Measurements from ENCODE around the gene TRIM45.
"Not testable (repeated sequence)": the region's sequence is repeated elsewhere in the genome, so short reads cannot be mapped to it uniquely, and the experiment has no call there.

Gene TRIM45

GRCh38 chr1:117130526-117130925 lies 9.0 kb upstream of the TRIM45 start:
- no peak for DNase-seq

GRCh38 chr1:117128323-117129079 lies 7.0 kb upstream of the TRIM45 start:
- DNase-seq = peak; percentile 6 to 20

DNA sequence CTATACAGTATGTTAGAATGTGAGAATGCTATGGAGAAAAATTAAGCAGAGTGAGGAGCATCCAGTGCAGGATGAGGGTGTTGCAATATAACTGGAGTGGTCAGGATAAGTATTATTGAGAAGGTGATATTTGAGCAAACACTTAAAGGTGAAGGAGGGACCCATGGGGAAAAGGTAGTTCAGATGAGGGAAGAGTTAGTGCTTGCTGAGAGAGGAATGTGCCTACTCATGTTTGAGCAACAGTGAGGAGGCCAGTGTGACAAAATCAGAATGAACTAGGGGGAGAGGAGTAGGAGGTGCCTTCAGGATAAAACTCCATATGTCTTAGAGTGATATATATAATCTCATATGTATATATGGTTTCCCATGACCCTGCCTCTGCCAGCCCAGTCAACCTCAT lies 6.2 kb upstream of the TRIM45 start:
- no peak for DNase-seq

GRCh38 chr1:117124661-117125060 lies 3.1 kb upstream of the TRIM45 start:
- DNase-seq = no peak

DNA sequence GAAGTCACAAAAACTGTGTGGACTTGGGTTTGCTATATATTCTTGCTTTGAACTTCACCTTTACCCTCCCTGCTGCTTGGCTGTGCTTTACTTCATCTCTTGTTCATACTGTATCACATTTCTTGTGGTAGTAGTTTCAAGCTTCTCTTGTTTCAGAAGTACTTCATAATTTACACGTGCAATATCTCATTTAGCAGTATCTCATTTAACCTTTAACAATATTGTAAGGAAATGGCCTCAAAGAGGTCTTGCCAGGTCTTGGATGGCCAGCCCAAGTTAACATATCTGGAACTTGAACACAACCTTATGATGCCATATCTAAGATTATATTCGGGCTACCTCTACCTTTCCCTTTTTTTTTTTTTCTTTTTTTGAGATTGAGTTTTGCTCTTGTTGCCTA lies 1.7 kb upstream of the TRIM45 start:
- DNase-seq = no peak

DNA sequence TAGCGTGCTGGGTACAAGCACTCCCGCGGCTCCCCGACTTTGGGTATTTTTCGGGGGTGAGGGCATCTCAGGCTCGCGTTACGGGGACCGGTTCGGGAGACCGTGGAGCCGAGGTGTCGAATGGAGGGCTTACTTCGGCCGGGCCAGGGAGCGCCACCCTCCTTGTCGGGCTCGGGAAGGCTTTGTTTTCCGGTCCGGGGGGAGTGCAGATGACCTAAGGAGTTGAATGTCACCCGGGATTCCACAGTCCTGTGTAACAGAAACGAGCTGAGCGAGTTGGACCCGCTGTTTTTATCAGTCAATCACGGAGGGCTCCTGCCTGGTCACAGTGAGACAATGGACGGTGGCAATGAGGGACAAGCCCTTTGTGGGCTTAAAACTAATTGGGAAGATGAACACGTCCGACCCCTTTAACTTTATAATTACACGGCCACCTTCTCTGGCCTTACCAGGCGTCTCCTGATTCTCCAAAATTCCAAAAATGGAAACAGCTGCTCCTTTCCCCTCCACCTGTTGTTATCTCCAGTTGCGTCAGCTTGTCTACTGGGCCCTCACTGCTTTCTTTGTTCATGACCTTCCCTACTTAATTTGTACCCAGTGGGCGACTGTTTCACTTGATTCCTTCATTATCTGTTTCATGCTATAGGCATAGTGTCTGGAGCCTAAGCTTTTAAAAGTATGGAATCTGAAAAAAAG lies 929 bp upstream of the TRIM45 start:
- no peak for DNase-seq

DNA sequence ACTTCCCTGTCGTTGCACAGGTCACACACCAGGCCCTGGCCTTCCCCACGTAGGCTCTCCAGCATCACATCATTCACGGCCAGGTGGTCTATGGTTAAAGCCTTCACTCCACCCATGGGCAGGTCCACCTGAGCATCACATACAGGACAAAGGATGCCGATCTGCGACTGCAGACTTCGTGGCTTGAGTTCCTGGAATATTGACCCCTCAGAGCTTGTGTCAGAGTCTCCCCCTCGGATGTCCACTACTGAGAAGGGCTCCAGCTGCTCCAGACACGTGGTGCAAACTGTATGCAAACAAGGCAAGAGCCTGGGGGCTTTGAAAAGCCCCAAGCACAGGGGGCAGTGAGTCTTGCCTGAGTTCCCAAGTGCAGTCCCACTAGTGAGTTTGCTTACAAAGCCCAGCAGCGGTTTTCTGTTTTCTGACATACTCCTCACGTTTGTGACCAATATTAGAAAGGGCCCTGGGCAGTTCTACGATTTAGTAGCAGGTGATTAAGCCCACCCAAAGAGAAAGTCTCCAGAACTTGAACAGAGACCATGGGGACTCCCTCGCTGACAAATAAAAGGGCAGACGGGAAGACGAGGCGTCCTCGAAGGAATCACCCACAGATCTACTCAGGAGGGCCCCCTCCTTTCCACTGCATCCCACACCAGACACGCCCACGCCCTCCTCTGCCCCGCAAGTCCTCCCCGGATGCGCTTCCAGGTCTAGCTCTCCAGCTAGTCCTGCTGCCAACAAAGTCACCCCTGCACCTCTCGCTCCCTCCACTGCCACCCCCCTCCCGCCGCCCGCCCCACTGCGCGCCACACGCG lies 568 bp downstream of the TRIM45 start:
- DNase-seq = peak; percentile 5 to 53

DNA sequence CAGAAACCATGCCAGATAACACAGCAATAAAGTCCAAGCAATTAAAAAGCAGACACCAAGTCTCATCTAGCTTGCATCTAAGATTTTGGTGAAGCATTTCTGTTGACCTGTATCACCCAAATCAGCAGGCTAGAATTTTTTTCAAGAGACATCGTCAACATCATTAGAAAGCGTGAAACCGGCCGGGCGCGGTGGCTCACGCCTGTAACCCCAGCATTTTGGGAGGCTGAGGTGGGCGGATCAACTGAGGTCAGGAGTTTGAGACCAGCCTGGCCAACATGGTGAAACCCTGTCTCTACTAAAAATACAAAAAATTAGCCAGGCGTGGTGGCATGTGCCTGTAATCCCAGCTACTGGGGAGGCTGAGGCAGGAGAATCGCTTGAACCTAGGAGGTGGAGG lies 2.4 kb downstream of the TRIM45 start:
- not testable (repeated sequence) for DNase-seq

DNA sequence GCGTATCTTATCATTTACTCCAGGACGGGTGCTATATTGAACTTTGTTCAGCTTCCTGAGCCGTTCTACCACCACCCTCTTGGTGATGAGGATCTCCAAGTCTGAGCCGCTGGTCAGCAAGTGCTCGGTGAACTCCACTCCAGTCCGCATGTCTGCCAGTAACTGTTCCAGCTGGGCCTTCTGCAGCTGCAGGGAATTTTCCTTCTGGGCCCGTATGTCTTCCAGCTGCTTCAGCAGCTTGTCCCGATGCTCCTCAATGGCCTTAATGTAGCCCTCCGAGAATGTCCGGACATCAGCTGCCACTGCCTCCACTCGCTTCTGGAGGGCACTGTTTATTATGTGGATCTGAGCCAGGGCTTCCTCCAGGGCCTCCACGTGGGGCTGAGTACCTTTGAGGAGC lies 3.4 kb downstream of the TRIM45 start:
- no peak for DNase-seq

GRCh38 chr1:117117697-117118096 lies 3.9 kb downstream of the TRIM45 start:
- DNase-seq = no peak

- no peak for DNase-seq
These were observed 4.8 kb downstream of the TRIM45 start for GRCh38 chr1:117116784-117117130.

DNA sequence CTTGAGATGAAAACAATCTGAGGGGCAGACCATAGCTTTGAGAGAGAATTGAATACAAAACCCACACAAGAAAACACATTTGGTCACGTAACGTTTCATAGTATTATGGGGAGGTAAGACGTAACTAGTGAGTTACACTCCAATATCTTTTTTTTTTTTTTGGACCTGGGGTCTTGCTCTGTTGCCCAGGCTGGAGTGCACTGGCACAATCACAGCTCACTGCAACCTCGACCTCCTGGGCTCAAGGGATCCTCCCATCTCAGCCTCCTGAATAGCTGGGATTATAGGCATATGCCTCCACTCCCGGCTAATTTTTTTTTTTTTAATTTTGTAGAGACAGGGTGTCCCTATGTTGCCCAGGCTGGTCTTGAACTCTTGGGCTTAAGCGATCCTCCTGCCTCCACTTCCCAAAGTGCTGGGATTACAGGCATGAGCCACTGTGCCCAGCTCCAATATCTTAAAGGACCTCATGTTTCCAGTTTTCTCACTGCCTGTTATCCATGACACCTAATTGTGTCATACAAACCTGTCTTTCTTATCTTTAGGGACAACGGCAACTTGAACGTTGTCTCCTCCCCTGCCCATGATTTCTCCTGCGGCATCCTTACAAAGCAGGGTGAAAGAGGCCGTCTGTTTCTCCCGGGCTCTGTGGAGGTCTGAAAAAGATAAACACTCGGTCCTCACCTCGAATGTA lies 5.3 kb downstream of the TRIM45 start:
- no peak for DNase-seq

- no peak for DNase-seq
These were observed 6.7 kb downstream of the TRIM45 start for GRCh38 chr1:117114877-117115276.

GRCh38 chr1:117113199-117113598 lies 8.3 kb downstream of the TRIM45 start:
- no peak for DNase-seq

DNA sequence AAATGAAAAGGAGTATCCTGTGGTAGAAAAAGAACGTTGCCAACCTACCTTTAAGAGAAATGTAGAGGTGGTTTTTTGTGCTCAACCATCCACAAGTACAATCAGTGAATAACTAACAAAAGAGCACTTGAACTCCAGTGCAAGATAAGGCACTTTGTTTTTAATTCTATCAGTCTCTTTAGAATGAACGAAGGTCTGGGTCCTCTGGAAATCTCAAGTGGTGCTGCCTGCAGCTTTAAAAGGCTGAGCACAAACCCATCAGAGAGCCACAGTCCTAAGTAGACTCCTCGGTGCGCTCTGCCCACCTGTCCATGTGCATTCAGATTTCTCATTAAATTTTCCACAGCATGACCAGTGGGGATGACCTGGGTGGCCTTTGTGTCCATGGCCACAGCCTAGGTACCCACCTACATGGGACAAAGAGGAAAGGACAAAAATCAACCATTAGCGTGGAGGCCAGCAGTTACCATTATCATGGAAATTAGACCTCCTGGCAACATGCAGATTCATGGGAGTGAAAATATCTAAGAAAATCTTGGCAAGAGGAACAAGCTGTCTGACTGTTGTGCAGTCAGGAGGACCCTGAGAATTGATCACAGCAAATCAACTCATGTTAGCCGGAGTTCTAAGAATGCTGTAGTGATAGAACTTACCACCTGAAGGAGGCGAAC lies 9.4 kb downstream of the TRIM45 start:
- no peak for DNase-seq

DNA sequence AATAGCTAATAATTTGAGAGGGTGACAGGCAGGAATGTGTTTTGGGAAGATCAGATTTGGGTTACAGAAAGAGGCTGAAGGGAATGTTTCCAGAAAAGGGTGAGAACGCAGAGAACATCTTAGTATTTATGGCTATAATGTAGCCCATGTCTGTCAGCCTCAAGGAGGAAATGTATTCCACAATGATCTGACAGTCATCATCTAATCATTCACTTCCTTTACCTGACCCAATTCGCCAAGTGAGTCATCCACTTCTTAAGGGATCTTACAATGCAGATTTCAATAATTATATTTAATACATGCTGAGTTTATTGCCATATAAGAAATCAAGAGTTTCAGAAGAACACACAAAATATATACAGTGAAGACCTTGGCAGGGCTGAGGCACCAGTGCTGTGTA lies 10.8 kb downstream of the TRIM45 start:
- DNase-seq = peak; percentile 7 to 13

- DNase-seq = no peak
These were observed 14.2 kb downstream of the TRIM45 start for GRCh38 chr1:117107364-117107763.

GRCh38 chr1:117106478-117106877 lies 15.1 kb downstream of the TRIM45 start:
- no peak for DNase-seq

- no peak for DNase-seq
These were observed 15.8 kb downstream of the TRIM45 start for GRCh38 chr1:117105722-117106121.

DNA sequence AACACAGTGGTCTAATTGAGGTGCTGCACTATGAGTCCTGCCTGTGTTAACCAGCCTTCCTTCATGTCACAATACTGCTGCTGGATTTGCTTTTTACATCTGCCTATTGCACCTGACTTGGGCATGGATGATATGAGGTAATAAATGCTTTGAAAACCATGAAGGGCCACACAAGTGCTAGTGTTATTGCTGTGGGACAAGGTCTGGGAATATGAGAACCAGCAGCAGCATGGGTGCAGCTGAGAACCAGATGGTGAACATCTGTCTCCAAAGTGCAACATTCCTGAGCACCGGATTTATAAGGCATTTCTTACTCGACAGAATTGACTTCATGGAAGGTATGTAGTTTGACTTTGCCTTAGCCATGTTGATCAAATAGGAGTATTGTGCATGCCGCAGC lies 16.6 kb downstream of the TRIM45 start:
- DNase-seq = no peak

DNA sequence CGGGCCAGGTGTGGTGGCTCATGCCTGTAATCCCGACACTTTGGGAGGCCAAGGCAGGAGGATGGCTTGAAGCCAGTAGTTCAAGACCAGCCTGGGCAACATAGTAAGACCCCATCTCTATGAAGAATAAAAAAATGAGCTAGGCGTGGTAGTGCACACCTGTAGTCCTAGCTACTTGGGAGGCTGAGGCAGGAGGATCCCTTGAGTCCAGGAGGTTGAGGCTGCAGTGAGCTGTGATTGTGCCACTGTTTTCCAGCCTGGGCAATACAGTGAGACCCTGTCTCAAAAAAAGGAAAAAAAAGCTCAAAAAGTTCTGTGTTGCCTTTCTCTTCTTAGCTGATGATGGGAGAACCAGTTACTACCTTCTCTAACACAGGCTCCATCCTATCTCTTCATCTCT lies 19.7 kb downstream of the TRIM45 start:
- not testable (repeated sequence) for DNase-seq

- no peak for DNase-seq
These were observed 20.2 kb downstream of the TRIM45 start for GRCh38 chr1:117101334-117101733.
